Sigmoid colon (tissue), 7 donors: ENCODE results near the gene TET1. TPM values are rescaled to one million over a fixed set of nuclear protein-coding genes. Genes with fewer than 3 reads are reported as not detected.

ENCODE experiments used
- DNase-seq: peaks from one replicate; pipeline ENCODE4 v3.0.0-alpha.2; 2019
- H3K27ac ChIP-seq, 4 donors: fragments of 200-600 bp; sonication (generic); one replicate each; pipeline ENCODE4 v1.5.1; 2016 to 2019; ENCODE audit warnings: mild to moderate bottlenecking in 1 of 4
- H3K27me3 ChIP-seq, 3 donors: fragments of 200-600 bp; sonication (generic); one replicate each; pipeline ENCODE4 v1.5.1; 2019; ENCODE audit warnings: mild to moderate bottlenecking in 1 of 3
- H3K36me3 ChIP-seq, 4 donors: fragments of 200-600 bp; sonication (generic); one replicate each; pipeline ENCODE4 v1.5.1; 2016 to 2019
- H3K4me1 ChIP-seq, 4 donors: fragments of 200-600 bp; sonication (generic); one replicate each; pipeline ENCODE4 v1.5.1; 2017 to 2019
- H3K4me3 ChIP-seq, 4 donors: fragments of 200-600 bp; sonication (generic); one replicate each; pipeline ENCODE4 v1.5.1; 2017 to 2019; ENCODE audit warnings: mild to moderate bottlenecking in 2 of 4, moderate library complexity in 1 of 4
- H3K9me3 ChIP-seq, 4 donors: fragments of 200-600 bp in 3 of 4; sonication (generic) in 3 of 4; one replicate each; pipeline versions ENCODE4 v1.5.1 to v1.6.1; 2013 to 2019
- CTCF ChIP-seq, 4 experiments: fragments of 450-650 bp in 3 of 4; fragments of 200-600 bp in 1 of 4; IDR thresholded peaks; one replicate each; pipeline ENCODE4 v1.5.1; 2016 to 2019; ENCODE audit warnings: antibody characterized with exemption in 4 of 4, mild to moderate bottlenecking in 3 of 4, moderate library complexity in 2 of 4
- EP300 ChIP-seq, 4 donors: sonication (generic); formaldehyde crosslinking; IDR thresholded peaks; one replicate each; pipeline ENCODE4 v1.6.1; 2017; ENCODE audit warnings: antibody characterized with exemption in 4 of 4
- POLR2A ChIP-seq, 2 donors: fragments of 450-650 bp; IDR thresholded peaks; one replicate each; pipeline ENCODE4 v1.6.1; 2016; ENCODE audit warnings: antibody characterized with exemption in 2 of 2, mild to moderate bottlenecking in 2 of 2, moderate library complexity in 2 of 2
- POLR2AphosphoS5 ChIP-seq, 4 donors: sonication (generic); formaldehyde crosslinking; IDR thresholded peaks; one replicate each; pipeline ENCODE4 v1.6.1; 2017; ENCODE audit warnings: antibody characterized with exemption in 4 of 4
- WGBS, 2 donors: extraction: QIAGEN DNeasy Blood & Tissue Kit; methylation state at CpG; one replicate each; pipeline ENCODE4 v1.1.7; 2013; 5-methylcytosine and 5-hydroxymethylcytosine counted together
- intact Hi-C: fragments of 100-400 bp; cut with DNase I; formaldehyde crosslinking; loops from one replicate; pipeline ENCODE4 v1.15.1; 2023
- polyA plus RNA-seq, 3 donors: library from polyadenylated mRNA; stranded (reverse); fragments of 200-250 nt; gene quantifications; one replicate each; pipeline ENCODE4 v1.2.3, GENCODE V29; 2013
- total RNA-seq, 4 donors: library from RNA; depleted of rRNA; stranded (reverse); fragments of >200 nt; gene quantifications; one replicate each; pipeline ENCODE4 v1.1.0, GENCODE V29; 2016
- donor health status: healthy with polysubstance abuse.
- donor health status: Bipolar disorder and iron deficiency.
- donor health status: healthy.

TET1 gene
- total and polyA plus RNA-seq, 7 donors, result under 0.01 to 8.9 (median 6.5) TPM; not detected in 1

GRCh38 chr10:68559251-68559650 lies 886 bp upstream of the TET1 start:
- H3K4me1 ChIP-seq, result peaks cover 0 to 33% (median 24%) of the 10 kb centered on the region in 4 donors
- 63 to 67% methylated on average over 4 of the region's 4 CpGs for WGBS, 2 donors
- H3K4me3 ChIP-seq, result no peak overlapping the region
- H3K9me3 ChIP-seq, result no peaks in the 10 kb centered on the region
- peaks cover 0 to 13% (median 3%) of the 10 kb centered on the region in 3 donors for H3K27me3 ChIP-seq
- DNase-seq, result no peak
- no peak for TF ChIP-seq POLR2A (IDR thresholded peaks at IDR 0.05)
- no peak for TF ChIP-seq CTCF (IDR thresholded peaks at IDR 0.05)
- no peak for TF ChIP-seq EP300 (IDR thresholded peaks at IDR 0.05)
- TF ChIP-seq POLR2AphosphoS5 (IDR thresholded peaks at IDR 0.05), result no peak
- intact Hi-C loops, result loop anchor here (10.0 kb wide), 1 partner anchor 336 kb away; no protein-coding TSS in a partner anchor
- H3K27ac ChIP-seq, result no peak overlapping the region
- H3K36me3 ChIP-seq, result no peaks in the 10 kb centered on the region

- H3K27ac ChIP-seq, result peak overlapping the region in 3 of 4 donors; percentile 37 to 63 (median 50)
- H3K4me1 ChIP-seq, result peaks cover 0 to 33% (median 24%) of the 10 kb centered on the region in 4 donors
- 3 to 10% methylated on average over 6 of the region's 6 CpGs for WGBS, 2 donors
- peaks cover 0 to 13% (median 3%) of the 10 kb centered on the region in 3 donors for H3K27me3 ChIP-seq
- intact Hi-C loops, result loop anchor here (2.0 to 10.0 kb wide), 3 partner anchors 41 to 335 kb away; partner anchors contain the start of gene CCAR1
- peak; percentile 69 for DNase-seq
- H3K9me3 ChIP-seq, result no peaks in the 10 kb centered on the region
- H3K36me3 ChIP-seq, result no peaks in the 10 kb centered on the region
- H3K4me3 ChIP-seq, result peak overlapping the region; percentile 67 to 78 (median 75)
- TF ChIP-seq CTCF (IDR thresholded peaks at IDR 0.05) (no peak), POLR2AphosphoS5 (IDR thresholded peaks at IDR 0.05) (no peak), POLR2A (IDR thresholded peaks at IDR 0.05) (no peak), EP300 (IDR thresholded peaks at IDR 0.05) (no peak)
Measured at GRCh38 chr10:68559841-68560185, 324 bp upstream of the TET1 start.

- Histone ChIP-seq H3K36me3 (no peaks in the 10 kb centered on the region), H3K4me3 (peak overlapping the region; percentile 67 to 78 (median 75)), H3K4me1 (peaks cover 0 to 36% (median 26%) of the 10 kb centered on the region in 4 donors), H3K27me3 (peaks cover 0 to 13% (median 3%) of the 10 kb centered on the region in 3 donors), H3K9me3 (no peaks in the 10 kb centered on the region), H3K27ac (peak overlapping the region; percentile 37 to 63 (median 55))
- WGBS, 2 donors, result 4 to 9% methylated on average over 53 to 54 of the region's 55 CpGs
- TF ChIP-seq POLR2AphosphoS5 (IDR thresholded peaks at IDR 0.05) (peak in 1 of 4 donors; percentile 10), POLR2A (IDR thresholded peaks at IDR 0.05) (no peak), CTCF (IDR thresholded peaks at IDR 0.05) (no peak), EP300 (IDR thresholded peaks at IDR 0.05) (no peak)
- intact Hi-C loops, result loop anchor here (2.0 to 5.0 kb wide), 2 partner anchors 40 to 161 kb away; partner anchors contain the start of gene CCAR1
- peak; percentile 67 for DNase-seq
Measured at GRCh38 chr10:68560943-68561864, 1.1 kb downstream of the TET1 start.

- Histone ChIP-seq H3K27ac (peak overlapping the region; percentile 37 to 63 (median 55)), H3K4me1 (peaks cover 0 to 42% (median 26%) of the 10 kb centered on the region in 4 donors), H3K9me3 (no peaks in the 10 kb centered on the region), H3K4me3 (peak overlapping the region; percentile 67 to 78 (median 75)), H3K36me3 (no peaks in the 10 kb centered on the region), H3K27me3 (peaks cover 0 to 13% (median 3%) of the 10 kb centered on the region in 3 donors)
- WGBS, 2 donors, result 38 to 75% methylated on average over 28 of the region's 28 CpGs
- no peak for DNase-seq
- intact Hi-C loops, result loop anchor here (2.0 to 5.0 kb wide), 2 partner anchors 39 to 160 kb away; partner anchors contain the start of gene CCAR1
- no peak for TF ChIP-seq POLR2A (IDR thresholded peaks at IDR 0.05)
- no peak for TF ChIP-seq EP300 (IDR thresholded peaks at IDR 0.05)
- no peak for TF ChIP-seq POLR2AphosphoS5 (IDR thresholded peaks at IDR 0.05)
Measured at GRCh38 chr10:68561865-68562649, 1.9 kb downstream of the TET1 start.
